Natural killer cell (primary cell): ENCODE data around the gene GOLGA1. TPM values are rescaled to one million over a fixed set of nuclear protein-coding genes. Genes with fewer than 3 reads are reported as not detected.
A peak's percentile ranks its signal among the peaks of the same experiment; 100 is the strongest.

Source experiments
- ATAC-seq, 3 donors: fragments of 150-1000 bp in 2 of 3; fragments of 200-7000 bp in 1 of 3; cut with Tn5 transposase; 1 replicate in 1 of 3; 2 replicates in 2 of 3; pipeline ENCODE4 v1.10.0; 2021; ENCODE audit warnings: mild to moderate bottlenecking in 2 of 3, moderate library complexity in 2 of 3
- DNase-seq, 2 donors: peaks; one replicate each; pipeline versions ENCODE4 v3.0.0 to v3.0.0-alpha.2; 2013 to 2021; ENCODE audit warnings: mixed read lengths in 1 of 2
- H3K27ac ChIP-seq: one replicate; pipeline ENCODE4 v1.5.1; 2013; ENCODE audit warnings: mild to moderate bottlenecking, low read length
- H3K27me3 ChIP-seq: one replicate; pipeline ENCODE4 v1.6.1; 2013; ENCODE audit warnings: low read length; ENCODE audit not compliant: control insufficient read depth, insufficient read depth
- H3K36me3 ChIP-seq: one replicate; pipeline ENCODE4 v1.6.1; 2013; ENCODE audit warnings: low read length; ENCODE audit not compliant: control insufficient read depth, insufficient read depth
- H3K4me1 ChIP-seq: one replicate; pipeline ENCODE4 v1.6.1; 2013; ENCODE audit warnings: low read length; ENCODE audit not compliant: control insufficient read depth, insufficient read depth
- H3K4me3 ChIP-seq: one replicate; pipeline ENCODE4 v1.5.1; 2013; ENCODE audit warnings: low read length
- H3K9me3 ChIP-seq: one replicate; pipeline ENCODE4 v1.6.1; 2013; ENCODE audit warnings: low read length; ENCODE audit not compliant: control insufficient read depth, insufficient read depth
- H3K27ac Mint-ChIP-seq, 2 donors: one replicate each; pipeline ENCODE4 v1.8.0; 2022; ENCODE audit warnings: mild to moderate bottlenecking in 2 of 2, mixed read lengths in 2 of 2, moderate library complexity in 1 of 2
- H3K27me3 Mint-ChIP-seq, 2 donors: one replicate each; pipeline ENCODE4 v1.8.0; 2022; ENCODE audit warnings: low read depth in 2 of 2, mixed read lengths in 2 of 2
- H3K36me3 Mint-ChIP-seq: one replicate; pipeline ENCODE4 v1.8.0; 2022; ENCODE audit warnings: mixed read lengths
- H3K4me1 Mint-ChIP-seq, 2 donors: one replicate each; pipeline ENCODE4 v1.8.0; 2022; ENCODE audit warnings: mixed read lengths in 2 of 2
- H3K4me3 Mint-ChIP-seq: one replicate; pipeline ENCODE4 v1.8.0; 2022; ENCODE audit warnings: mild to moderate bottlenecking, moderate library complexity, mixed read lengths
- H3K9me3 Mint-ChIP-seq, 2 donors: one replicate each; pipeline ENCODE4 v1.8.0; 2022; ENCODE audit warnings: mixed read lengths in 2 of 2
- WGBS: methylation state at CpG from one replicate; pipeline ENCODE4 v1.1.7; 2013; ENCODE audit warnings: missing lambda C conversion rate; ENCODE audit not compliant: insufficient coverage; 5-methylcytosine and 5-hydroxymethylcytosine counted together
- intact Hi-C: fragments of 100-400 bp; cut with micrococcal nuclease; formaldehyde crosslinking; loops from one replicate; pipeline ENCODE4 v1.14.2; 2022
- total RNA-seq, 4 donors: library from RNA; stranded (reverse); fragments of 120-200 nt in 1 of 4; gene quantifications; one replicate each; pipeline versions ENCODE4 v1.2.3 to v1.2.4, GENCODE V29; 2013 to 2022
- TF ChIP-seq, protein P1 (sequence below): fragments of 200-600 bp; IDR thresholded peaks from one replicate; pipeline ENCODE4 v1.8.0; 2022; ENCODE audit warnings: antibody characterized with exemption

GOLGA1 gene
- total RNA-seq, 3 donors from 2014 or later (not counting 1 experiment from before 2014, with no cell fraction given): 21.5 to 32.4 (median 27.0) TPM

DNA sequence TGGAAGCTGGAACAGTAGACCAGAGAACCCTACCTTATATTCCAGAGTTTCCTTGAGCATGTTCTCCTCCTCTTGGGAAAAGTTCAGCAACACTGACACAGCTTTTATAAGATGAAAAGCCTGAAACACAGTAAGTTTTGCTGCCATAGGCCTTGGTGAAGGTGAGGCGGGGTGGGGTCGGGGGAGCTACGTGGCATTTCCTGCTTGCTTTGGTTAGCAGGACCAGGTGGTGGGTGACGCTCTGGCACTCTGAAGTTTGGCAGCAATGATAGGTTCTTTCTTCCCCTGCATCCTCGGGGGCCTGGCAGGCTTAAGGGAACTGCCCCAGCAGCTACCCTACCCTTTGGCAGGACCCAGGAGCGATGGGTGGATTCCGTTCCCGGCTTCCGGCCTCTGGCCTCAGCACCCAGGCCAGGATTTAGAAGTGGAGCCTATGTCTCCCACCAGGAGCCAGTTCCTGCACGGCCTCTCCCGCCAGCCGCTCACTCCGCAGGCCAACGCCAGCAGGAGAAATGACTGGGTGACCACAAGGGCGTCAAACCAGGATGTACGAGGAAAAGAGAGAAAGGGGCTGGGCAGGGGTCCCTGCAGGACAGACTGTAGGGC lies 59.6 kb downstream of the GOLGA1 start:
- Mint-ChIP-seq H3K27ac (peak overlapping the region; percentile 63 to 69), H3K36me3 (peaks cover 12% of the 10 kb centered on the region), H3K27me3 (no peaks in the 10 kb centered on the region), H3K9me3 (no peaks in the 10 kb centered on the region), H3K4me1 (peaks cover 31 to 33% of the 10 kb centered on the region in 2 donors), H3K4me3 (no peak overlapping the region)
- peaks cover 74% of the 10 kb centered on the region for H3K36me3 ChIP-seq
- H3K4me1 ChIP-seq: peaks cover 22% of the 10 kb centered on the region
- H3K9me3 ChIP-seq: no peaks in the 10 kb centered on the region
- ATAC-seq (no peak), DNase-seq (no peak)
- peak overlapping the region; percentile 2 for H3K27ac ChIP-seq
- intact Hi-C loops: no loop called here
- H3K27me3 ChIP-seq: no peaks in the 10 kb centered on the region
- TF ChIP-seq, protein P1, sequence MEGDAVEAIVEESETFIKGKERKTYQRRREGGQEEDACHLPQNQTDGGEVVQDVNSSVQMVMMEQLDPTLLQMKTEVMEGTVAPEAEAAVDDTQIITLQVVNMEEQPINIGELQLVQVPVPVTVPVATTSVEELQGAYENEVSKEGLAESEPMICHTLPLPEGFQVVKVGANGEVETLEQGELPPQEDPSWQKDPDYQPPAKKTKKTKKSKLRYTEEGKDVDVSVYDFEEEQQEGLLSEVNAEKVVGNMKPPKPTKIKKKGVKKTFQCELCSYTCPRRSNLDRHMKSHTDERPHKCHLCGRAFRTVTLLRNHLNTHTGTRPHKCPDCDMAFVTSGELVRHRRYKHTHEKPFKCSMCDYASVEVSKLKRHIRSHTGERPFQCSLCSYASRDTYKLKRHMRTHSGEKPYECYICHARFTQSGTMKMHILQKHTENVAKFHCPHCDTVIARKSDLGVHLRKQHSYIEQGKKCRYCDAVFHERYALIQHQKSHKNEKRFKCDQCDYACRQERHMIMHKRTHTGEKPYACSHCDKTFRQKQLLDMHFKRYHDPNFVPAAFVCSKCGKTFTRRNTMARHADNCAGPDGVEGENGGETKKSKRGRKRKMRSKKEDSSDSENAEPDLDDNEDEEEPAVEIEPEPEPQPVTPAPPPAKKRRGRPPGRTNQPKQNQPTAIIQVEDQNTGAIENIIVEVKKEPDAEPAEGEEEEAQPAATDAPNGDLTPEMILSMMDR: no peak
- no peak overlapping the region for H3K4me3 ChIP-seq
- 87% methylated on average over 16 of the region's 16 CpGs for WGBS

DNA sequence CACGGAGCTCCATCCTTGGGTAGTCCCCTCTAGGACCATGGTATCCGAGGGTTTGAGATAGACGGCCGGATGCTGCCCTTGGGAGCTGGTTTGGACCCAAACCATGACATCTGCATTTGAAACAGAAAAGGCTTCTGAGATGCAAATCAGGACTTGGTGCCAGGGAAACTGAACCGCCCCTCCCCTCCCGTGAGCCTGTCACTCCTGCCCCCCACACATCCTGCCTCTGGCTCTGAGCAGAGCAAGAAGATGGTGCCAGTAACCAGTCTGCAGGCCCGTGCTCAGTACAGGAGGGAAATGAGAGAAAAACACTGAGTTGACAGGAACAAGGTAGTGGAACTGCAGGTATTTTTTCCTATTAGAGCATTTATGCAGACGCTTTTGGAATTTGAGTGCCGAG lies 60.4 kb downstream of the GOLGA1 start:
- TF ChIP-seq, protein P1: no peak
- Mint-ChIP-seq H3K4me3 (no peak overlapping the region), H3K9me3 (no peaks in the 10 kb centered on the region), H3K27me3 (no peaks in the 10 kb centered on the region), H3K27ac (peak overlapping the region; percentile 63 to 97), H3K4me1 (peaks cover 32 to 34% of the 10 kb centered on the region in 2 donors), H3K36me3 (peaks cover 12% of the 10 kb centered on the region)
- Histone ChIP-seq H3K27me3 (no peaks in the 10 kb centered on the region), H3K4me3 (no peak overlapping the region), H3K36me3 (peaks cover 72% of the 10 kb centered on the region), H3K27ac (peak overlapping the region; percentile 3), H3K4me1 (peaks cover 29% of the 10 kb centered on the region), H3K9me3 (no peaks in the 10 kb centered on the region)
- DNase-seq: no peak
- intact Hi-C loops: no loop called here
- 67% methylated on average over 9 of the region's 9 CpGs for WGBS
- ATAC-seq: peak in 2 of 3 donors; percentile 53 to 57

DNA sequence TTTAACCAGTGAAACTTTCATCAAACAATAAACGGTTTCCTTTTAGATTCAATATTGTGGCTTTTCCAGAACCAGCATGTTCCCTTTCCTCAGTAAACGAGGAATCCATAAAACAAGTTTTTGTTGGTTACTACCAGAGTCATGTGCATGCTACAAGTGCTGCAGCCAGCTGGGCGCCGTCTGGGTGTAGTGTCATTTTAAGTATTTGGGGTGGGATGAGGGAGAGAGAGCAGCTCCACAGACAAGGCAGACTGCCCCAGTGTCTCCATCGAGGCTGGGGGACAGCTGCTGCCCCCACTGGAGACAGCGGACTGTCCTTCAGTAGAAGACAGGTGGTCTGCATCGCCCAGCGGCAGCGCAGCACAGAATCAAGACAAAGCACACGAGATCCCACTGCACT lies 61.7 kb downstream of the GOLGA1 start:
- TF ChIP-seq, protein P1: no peak
- DNase-seq (no peak), ATAC-seq (no peak)
- peak overlapping the region; percentile 38 to 97 for H3K27ac Mint-ChIP-seq
- intact Hi-C loops: no loop called here
- no peaks in the 10 kb centered on the region for H3K27me3 Mint-ChIP-seq
- Histone ChIP-seq H3K36me3 (peaks cover 75% of the 10 kb centered on the region), H3K27me3 (no peaks in the 10 kb centered on the region), H3K9me3 (no peaks in the 10 kb centered on the region), H3K27ac (no peak overlapping the region), H3K4me3 (no peak overlapping the region), H3K4me1 (peaks cover 42% of the 10 kb centered on the region)
- WGBS: 87% methylated on average over 10 of the region's 10 CpGs
- H3K4me1 Mint-ChIP-seq: peaks cover 45 to 46% of the 10 kb centered on the region in 2 donors
- H3K9me3 Mint-ChIP-seq: no peaks in the 10 kb centered on the region
- no peak overlapping the region for H3K4me3 Mint-ChIP-seq
- peaks cover 12% of the 10 kb centered on the region for H3K36me3 Mint-ChIP-seq

DNA sequence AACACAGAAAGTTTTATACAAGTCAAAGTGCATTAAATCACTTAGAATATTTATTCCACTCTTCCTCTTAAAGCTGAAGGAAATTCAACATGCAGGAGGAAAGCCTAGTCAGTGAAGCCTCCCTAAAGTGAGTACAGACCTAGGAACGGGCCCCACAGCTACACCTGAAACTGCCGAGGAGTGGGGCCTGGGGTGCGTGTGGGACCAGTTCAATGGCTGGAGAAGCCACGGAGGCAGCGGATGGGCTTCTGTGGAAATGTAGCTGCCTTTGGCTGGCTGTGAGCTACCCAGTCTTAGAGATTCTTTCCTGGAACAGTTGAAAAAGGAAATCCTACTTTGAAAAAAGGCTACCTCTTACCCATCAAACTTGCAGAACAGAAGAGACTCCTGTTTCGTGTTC lies 62.4 kb downstream of the GOLGA1 start:
- 92% methylated on average over 6 of the region's 6 CpGs for WGBS
- Histone ChIP-seq H3K36me3 (peaks cover 82% of the 10 kb centered on the region), H3K27me3 (no peaks in the 10 kb centered on the region), H3K4me3 (no peak overlapping the region), H3K27ac (no peak overlapping the region), H3K4me1 (peaks cover 49% of the 10 kb centered on the region), H3K9me3 (no peaks in the 10 kb centered on the region)
- peaks cover 12% of the 10 kb centered on the region for H3K36me3 Mint-ChIP-seq
- no peaks in the 10 kb centered on the region for H3K9me3 Mint-ChIP-seq
- no peak for ATAC-seq
- peaks cover 52 to 53% of the 10 kb centered on the region in 2 donors for H3K4me1 Mint-ChIP-seq
- TF ChIP-seq, protein P1: no peak
- DNase-seq: no peak
- intact Hi-C loops: no loop called here
- no peaks in the 10 kb centered on the region for H3K27me3 Mint-ChIP-seq
- no peak overlapping the region for H3K4me3 Mint-ChIP-seq
- peak overlapping the region; percentile 38 to 97 for H3K27ac Mint-ChIP-seq
